C4-2B (cell line): ENCODE measurements around the gene SHB.

Experiments
- ZFX ChIP-seq: fragments of 450-650 bp; IDR thresholded peaks from 2 replicates; pipeline ENCODE4 v1.6.1; 2017
- TF ChIP-seq, protein P1 (sequence below): fragments of 450-650 bp; conservative IDR thresholded peaks from 2 replicates; pipeline ENCODE4 v1.5.1; 2017; ENCODE audit warnings: mild to moderate bottlenecking

DNA sequence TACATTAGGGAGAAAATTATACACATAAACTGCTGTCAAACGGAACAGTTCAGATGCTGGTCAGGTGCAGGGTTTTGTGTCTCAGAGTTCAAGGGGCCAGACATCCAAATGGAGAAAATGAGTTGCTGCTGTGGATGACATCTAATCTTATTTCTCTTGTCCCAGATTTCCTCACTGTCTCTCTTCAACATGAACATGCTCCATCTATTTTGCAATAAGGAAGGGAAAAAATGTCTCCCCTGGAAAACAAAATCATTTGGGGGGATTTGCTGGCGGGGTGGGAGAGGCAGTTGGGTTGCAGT lies 51.2 kb downstream of the SHB start:
- TF ChIP-seq, protein P1, sequence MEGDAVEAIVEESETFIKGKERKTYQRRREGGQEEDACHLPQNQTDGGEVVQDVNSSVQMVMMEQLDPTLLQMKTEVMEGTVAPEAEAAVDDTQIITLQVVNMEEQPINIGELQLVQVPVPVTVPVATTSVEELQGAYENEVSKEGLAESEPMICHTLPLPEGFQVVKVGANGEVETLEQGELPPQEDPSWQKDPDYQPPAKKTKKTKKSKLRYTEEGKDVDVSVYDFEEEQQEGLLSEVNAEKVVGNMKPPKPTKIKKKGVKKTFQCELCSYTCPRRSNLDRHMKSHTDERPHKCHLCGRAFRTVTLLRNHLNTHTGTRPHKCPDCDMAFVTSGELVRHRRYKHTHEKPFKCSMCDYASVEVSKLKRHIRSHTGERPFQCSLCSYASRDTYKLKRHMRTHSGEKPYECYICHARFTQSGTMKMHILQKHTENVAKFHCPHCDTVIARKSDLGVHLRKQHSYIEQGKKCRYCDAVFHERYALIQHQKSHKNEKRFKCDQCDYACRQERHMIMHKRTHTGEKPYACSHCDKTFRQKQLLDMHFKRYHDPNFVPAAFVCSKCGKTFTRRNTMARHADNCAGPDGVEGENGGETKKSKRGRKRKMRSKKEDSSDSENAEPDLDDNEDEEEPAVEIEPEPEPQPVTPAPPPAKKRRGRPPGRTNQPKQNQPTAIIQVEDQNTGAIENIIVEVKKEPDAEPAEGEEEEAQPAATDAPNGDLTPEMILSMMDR = no peak
- no peak for TF ChIP-seq ZFX
